ENCODE data around the gene KLHDC4. TPM values are rescaled to one million over a fixed set of nuclear protein-coding genes. Genes with fewer than 3 reads are reported as not detected.

The KLHDC4 gene
- total RNA-seq (2014; rRNA removed; shearing (Covaris generic)) (146 and 147 TPM in 2 replicates), total RNA-seq (2022) (213 and 233 TPM in 2 replicates), Bru-seq, nascent RNA (percentile 81 among the genes with signal in this experiment), BruChase-seq, experiment 1, labeled RNA remaining after a 6-hour chase (percentile 92 among the genes with signal in this experiment), BruChase-seq, experiment 2, labeled RNA remaining after a 2-hour chase (percentile 90 among the genes with signal in this experiment)
- long read RNA-seq, full-length matches to known transcripts, result 40 of 82 reads
- long read RNA-seq, partial matches to known transcripts, result 11 of 82 reads
- long read RNA-seq, other reads (novel, unspliced or antisense), result 31 of 82 reads

GRCh38 chr16:87765776-87766484 is at the start of gene KLHDC4:
Gene KLHDC4, minus strand, starts transcription at chr16:87765986. Its CDS starts 96 bp downstream, at chr16:87765890.
- ChIA-PET CTCF (ENCODE audit: unreplicated experiment) (no interaction called here), POLR2A (interaction anchor here (0.9 to 2.0 kb wide), 5 partner anchors 9 to 102 kb away, joined by 3 to 8 read pairs (median 6); no protein-coding TSS in a partner anchor)
- H3K27ac ChIP-seq (ENCODE audit: low read depth, low read length, poor library complexity, severe bottlenecking), result peak within 1 kb of the TSS; percentile 75
- H4K20me1 ChIP-seq (ENCODE audit: insufficient read depth, low read length), result peaks cover 24% of the 10 kb centered on the region; the same call in 1 of the 2 replicates
- peak within 1 kb of the TSS; percentile 86 for H3K4me3 ChIP-seq (ENCODE audit: low read depth, low read length, poor library complexity, severe bottlenecking)
- peak within 1 kb of the TSS; percentile 100 for H3K4me2 ChIP-seq (ENCODE audit: low read length)
- peak; percentile 91 for DNase-seq (ENCODE audit: low spot score)
- intact Hi-C loops (cut with micrococcal nuclease; ENCODE audit: unreplicated experiment), result loop anchor here (2.0 to 5.0 kb wide), 2 partner anchors 44 to 65 kb away; no protein-coding TSS in a partner anchor
- peaks cover 54% of the 10 kb centered on the region for H3K79me2 ChIP-seq (ENCODE audit: insufficient read depth, low read depth, low read length)
- no peaks in the 10 kb centered on the region for H3K9me2 ChIP-seq (ENCODE audit: insufficient read depth, low read length)
- peak within 1 kb of the TSS; percentile 68 for H2AFZ ChIP-seq (ENCODE audit: low read length)
- TF ChIP-seq EZH2phosphoT487 (IDR thresholded peaks at IDR 0.05; ENCODE audit: borderline replicate concordance, low read depth, low read length) (no peak), CTCF (conservative IDR thresholded peaks at IDR 0.05; ENCODE audit: low read length) (no peak)
- H3K36me3 ChIP-seq (ENCODE audit: insufficient read depth, low read length), result peaks cover 40% of the 10 kb centered on the region
- no peaks in the 10 kb centered on the region for H3K9me3 ChIP-seq (ENCODE audit: low read length)
- peaks cover 62% of the 10 kb centered on the region for H3K4me1 ChIP-seq (ENCODE audit: insufficient read depth, low read length, poor library complexity, severe bottlenecking)
- TSS peak; percentile 94 for BruUV-seq (replicated peaks)

GRCh38 chr16:87815567-87815966 is 49.8 kb upstream of the KLHDC4 start:
- H3K4me1 ChIP-seq (ENCODE audit: insufficient read depth, low read length, poor library complexity, severe bottlenecking), result peaks cover 24% of the 10 kb centered on the region
- H3K4me3 ChIP-seq (ENCODE audit: low read depth, low read length, poor library complexity, severe bottlenecking), result no peak overlapping the region
- no peaks in the 10 kb centered on the region for H3K36me3 ChIP-seq (ENCODE audit: insufficient read depth, low read length)
- ChIA-PET POLR2A (interaction anchor here (1.0 to 1.9 kb wide), 2 partner anchors 8 to 34 kb away, joined by 3 to 4 read pairs; no protein-coding TSS in a partner anchor), CTCF (ENCODE audit: unreplicated experiment) (interaction anchor here (1.2 kb wide), 1 partner anchor 34 kb away, joined by 3 read pairs; no protein-coding TSS in a partner anchor)
- no peak overlapping the region for H3K4me2 ChIP-seq (ENCODE audit: low read length)
- H3K79me2 ChIP-seq (ENCODE audit: insufficient read depth, low read depth, low read length), result no peaks in the 10 kb centered on the region
- no peak for DNase-seq (ENCODE audit: low spot score)
- peaks cover 19% of the 10 kb centered on the region for H3K9me3 ChIP-seq (ENCODE audit: low read length)
- H4K20me1 ChIP-seq (ENCODE audit: insufficient read depth, low read length), result no peaks in the 10 kb centered on the region
- intact Hi-C loops (cut with micrococcal nuclease; ENCODE audit: unreplicated experiment), result no loop called here
- H3K9me2 ChIP-seq (ENCODE audit: insufficient read depth, low read length), result no peaks in the 10 kb centered on the region
- no peak overlapping the region for H2AFZ ChIP-seq (ENCODE audit: low read length)
- no peak for TF ChIP-seq EZH2phosphoT487 (IDR thresholded peaks at IDR 0.05; ENCODE audit: borderline replicate concordance, low read depth, low read length)
- TF ChIP-seq CTCF (conservative IDR thresholded peaks at IDR 0.05; ENCODE audit: low read length), result no peak
- BruUV-seq (replicated peaks), result no TSS peak
- H3K27ac ChIP-seq (ENCODE audit: low read depth, low read length, poor library complexity, severe bottlenecking), result no peak overlapping the region

Data from OCI-LY7 (cell line).